ENCODE measurements around the gene CHMP6. TPM values are rescaled to one million over a fixed set of nuclear protein-coding genes. Genes with fewer than 3 reads are reported as not detected.

Gene CHMP6
- total RNA-seq, 1 donor from 2014 or later: 29.1 TPM

- no peak for DNase-seq (ENCODE audit: extremely low spot score, unreplicated experiment)
- Mint-ChIP-seq H3K4me3 (no peak overlapping the region), H3K9me3 (no peaks in the 10 kb centered on the region), H3K27ac (no peak overlapping the region), H3K36me3 (no peaks in the 10 kb centered on the region), H3K27me3 (peaks cover 4% of the 10 kb centered on the region), H3K4me1 (ENCODE audit: unreplicated experiment) (peaks cover 4% of the 10 kb centered on the region)
- no peak for TF ChIP-seq CTCF (conservative IDR thresholded peaks at IDR 0.05)
Observed at GRCh38 chr17:80969674-80970043, 22.0 kb upstream of the CHMP6 start.

- Mint-ChIP-seq H3K36me3 (no peaks in the 10 kb centered on the region), H3K4me1 (ENCODE audit: unreplicated experiment) (peaks cover 4% of the 10 kb centered on the region), H3K4me3 (no peak overlapping the region), H3K9me3 (no peaks in the 10 kb centered on the region), H3K27ac (peak overlapping the region; percentile 21), H3K27me3 (peaks cover 4% of the 10 kb centered on the region)
- TF ChIP-seq CTCF (conservative IDR thresholded peaks at IDR 0.05): peak; percentile 65
- no peak for DNase-seq (ENCODE audit: extremely low spot score, unreplicated experiment)
Observed at GRCh38 chr17:80970044-80970761, 21.4 kb upstream of the CHMP6 start.

- H3K4me3 Mint-ChIP-seq: no peak overlapping the region
- H3K36me3 Mint-ChIP-seq: no peaks in the 10 kb centered on the region
- H3K27ac Mint-ChIP-seq: peak overlapping the region; percentile 21
- peak; percentile 7 for TF ChIP-seq CTCF (conservative IDR thresholded peaks at IDR 0.05)
- no peak for DNase-seq (ENCODE audit: extremely low spot score, unreplicated experiment)
- peaks cover 4% of the 10 kb centered on the region for H3K4me1 Mint-ChIP-seq (ENCODE audit: unreplicated experiment)
- H3K27me3 Mint-ChIP-seq: peaks cover 4% of the 10 kb centered on the region
- no peaks in the 10 kb centered on the region for H3K9me3 Mint-ChIP-seq
Observed at GRCh38 chr17:80970762-80971703, 20.6 kb upstream of the CHMP6 start.

GRCh38 chr17:80971704-80972304 is 19.8 kb upstream of the CHMP6 start:
- Mint-ChIP-seq H3K27me3 (peaks cover 4% of the 10 kb centered on the region), H3K4me3 (no peak overlapping the region), H3K4me1 (ENCODE audit: unreplicated experiment) (peaks cover 4% of the 10 kb centered on the region), H3K9me3 (no peaks in the 10 kb centered on the region), H3K27ac (no peak overlapping the region), H3K36me3 (no peaks in the 10 kb centered on the region)
- TF ChIP-seq CTCF (conservative IDR thresholded peaks at IDR 0.05): no peak
- no peak for DNase-seq (ENCODE audit: extremely low spot score, unreplicated experiment)

GRCh38 chr17:80976701-80977100 is 14.9 kb upstream of the CHMP6 start:
- DNase-seq (ENCODE audit: extremely low spot score, unreplicated experiment): no peak
- H3K36me3 Mint-ChIP-seq: no peaks in the 10 kb centered on the region
- no peak overlapping the region for H3K27ac Mint-ChIP-seq
- no peak overlapping the region for H3K4me3 Mint-ChIP-seq
- peaks cover 4% of the 10 kb centered on the region for H3K4me1 Mint-ChIP-seq (ENCODE audit: unreplicated experiment)
- H3K27me3 Mint-ChIP-seq: peaks cover 13% of the 10 kb centered on the region
- no peaks in the 10 kb centered on the region for H3K9me3 Mint-ChIP-seq
- no peak for TF ChIP-seq CTCF (conservative IDR thresholded peaks at IDR 0.05)
